WERI-Rb-1 (cell line): ENCODE measurements around the gene ELMOD1.

Experiments
- DNase-seq: peaks from one replicate; pipeline ENCODE4 v3.0.0-alpha.2; 2020
- H3K27ac ChIP-seq: fragments of 250-450 bp; sonication (Bioruptor Pico); 2 replicates; pipeline ENCODE4 v1.5.1; 2020; ENCODE audit warnings: mild to moderate bottlenecking, moderate library complexity
- H3K27me3 ChIP-seq: fragments of 250-450 bp; sonication (Bioruptor Pico); 2 replicates; pipeline ENCODE4 v1.5.1; 2021; ENCODE audit warnings: mild to moderate bottlenecking, low read depth, moderate library complexity; ENCODE audit not compliant: insufficient read depth, severe bottlenecking
- H3K36me3 ChIP-seq: fragments of 250-450 bp; sonication (Bioruptor Pico); 2 replicates; pipeline ENCODE4 v1.5.1; 2020; ENCODE audit warnings: mild to moderate bottlenecking, moderate library complexity
- H3K4me3 ChIP-seq: 2 replicates; pipeline ENCODE4 v1.5.1; 2011; ENCODE audit warnings: low read depth, mild to moderate bottlenecking, control low read depth, low read length
- H3K9me3 ChIP-seq: fragments of 250-450 bp; sonication (Bioruptor Pico); 2 replicates; pipeline ENCODE4 v1.5.1; 2021; ENCODE audit warnings: mild to moderate bottlenecking, moderate library complexity; ENCODE audit not compliant: severe bottlenecking
- CTCF ChIP-seq: IDR thresholded peaks from 2 replicates; pipeline ENCODE4 v1.5.1; 2011; ENCODE audit warnings: low read depth, mild to moderate bottlenecking, control low read depth, inconsistent platforms, low read length

The ELMOD1 gene

DNA sequence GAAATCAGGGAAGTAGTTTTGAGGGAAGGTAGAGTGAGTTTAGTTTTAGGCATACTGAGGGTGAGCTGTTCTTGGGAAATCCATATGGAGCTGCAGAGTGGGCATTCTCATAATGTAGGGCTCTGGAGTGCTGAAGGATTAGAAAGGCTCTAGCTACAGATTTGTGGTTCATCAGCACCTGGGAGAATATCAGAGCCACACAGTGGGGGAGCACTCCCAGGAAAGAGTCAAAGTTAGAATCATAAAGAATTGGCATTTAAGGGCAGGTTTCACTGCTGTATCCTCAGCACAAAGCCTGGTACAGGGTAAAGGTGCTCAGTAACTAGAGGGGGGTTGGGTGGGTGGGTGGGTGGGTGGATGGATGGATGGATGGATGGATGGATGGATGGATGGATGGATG lies 68.4 kb downstream of the ELMOD1 start:
- no peaks in the 10 kb centered on the region for H3K27me3 ChIP-seq
- H3K4me3 ChIP-seq: no peak overlapping the region
- TF ChIP-seq CTCF: no peak

DNA sequence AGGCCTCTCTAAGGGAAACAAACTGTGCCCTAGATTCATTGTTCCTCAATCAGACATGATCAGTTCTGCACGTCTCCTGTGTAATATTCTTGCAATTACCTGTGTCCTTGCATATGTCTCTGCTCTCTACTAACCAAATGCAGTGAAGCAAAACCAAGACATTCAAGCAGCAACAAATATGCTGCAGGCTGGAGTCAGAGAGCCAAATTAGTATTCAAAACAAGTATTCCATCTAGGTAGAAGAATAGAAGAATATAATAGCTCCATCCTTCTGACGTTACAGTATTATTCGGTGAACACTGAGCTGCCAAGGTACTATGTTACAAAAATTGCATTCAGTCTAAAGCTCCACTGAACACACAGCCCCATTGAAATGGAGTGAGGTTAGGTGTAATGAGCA lies 69.1 kb downstream of the ELMOD1 start:
- no peak for DNase-seq
- no peaks in the 10 kb centered on the region for H3K36me3 ChIP-seq
- H3K27ac ChIP-seq: no peak overlapping the region
- H3K27me3 ChIP-seq: no peaks in the 10 kb centered on the region
- TF ChIP-seq CTCF: no peak
- no peak overlapping the region for H3K4me3 ChIP-seq
- no peaks in the 10 kb centered on the region for H3K9me3 ChIP-seq

More for the DNA sequence above, 68.4 kb downstream of the ELMOD1 start:
- Histone ChIP-seq H3K9me3 (no peaks in the 10 kb centered on the region), H3K27ac (no peak overlapping the region), H3K36me3 (no peaks in the 10 kb centered on the region)
- DNase-seq: no peak

- Histone ChIP-seq H3K27ac (no peak overlapping the region), H3K36me3 (no peaks in the 10 kb centered on the region), H3K9me3 (no peaks in the 10 kb centered on the region), H3K27me3 (no peaks in the 10 kb centered on the region), H3K4me3 (no peak overlapping the region)
- DNase-seq: no peak
- no peak for TF ChIP-seq CTCF
Measured at GRCh38 chr11:107661656-107662055, 70.7 kb downstream of the ELMOD1 start.

DNA sequence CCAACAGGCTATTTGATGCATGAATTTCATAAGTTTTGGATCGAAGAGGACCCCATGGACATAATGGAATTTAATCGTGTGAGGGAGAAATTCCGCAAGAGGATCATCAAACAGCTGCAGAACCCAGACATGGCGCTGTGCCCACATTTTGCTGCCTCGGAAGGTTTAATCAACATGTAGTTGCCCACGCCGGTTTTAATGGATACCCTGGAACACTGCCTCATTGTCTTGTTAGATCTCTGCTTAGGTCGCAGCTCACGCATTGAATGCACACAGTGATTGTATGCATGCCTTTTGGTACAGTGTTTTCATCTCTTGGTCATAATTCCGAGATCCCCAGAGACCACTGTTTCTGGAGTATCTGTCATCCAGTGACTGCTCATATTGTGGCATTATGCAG lies 74.1 kb downstream of the ELMOD1 start:
- no peak for DNase-seq
- Histone ChIP-seq H3K36me3 (no peaks in the 10 kb centered on the region), H3K9me3 (no peaks in the 10 kb centered on the region), H3K4me3 (no peak overlapping the region), H3K27ac (no peak overlapping the region), H3K27me3 (no peaks in the 10 kb centered on the region)
- TF ChIP-seq CTCF: no peak

- Histone ChIP-seq H3K4me3 (no peak overlapping the region), H3K9me3 (no peaks in the 10 kb centered on the region), H3K27me3 (no peaks in the 10 kb centered on the region), H3K36me3 (no peaks in the 10 kb centered on the region), H3K27ac (no peak overlapping the region)
- no peak for TF ChIP-seq CTCF
- DNase-seq: no peak
Measured at GRCh38 chr11:107666911-107667613, 76.1 kb downstream of the ELMOD1 start.

DNA sequence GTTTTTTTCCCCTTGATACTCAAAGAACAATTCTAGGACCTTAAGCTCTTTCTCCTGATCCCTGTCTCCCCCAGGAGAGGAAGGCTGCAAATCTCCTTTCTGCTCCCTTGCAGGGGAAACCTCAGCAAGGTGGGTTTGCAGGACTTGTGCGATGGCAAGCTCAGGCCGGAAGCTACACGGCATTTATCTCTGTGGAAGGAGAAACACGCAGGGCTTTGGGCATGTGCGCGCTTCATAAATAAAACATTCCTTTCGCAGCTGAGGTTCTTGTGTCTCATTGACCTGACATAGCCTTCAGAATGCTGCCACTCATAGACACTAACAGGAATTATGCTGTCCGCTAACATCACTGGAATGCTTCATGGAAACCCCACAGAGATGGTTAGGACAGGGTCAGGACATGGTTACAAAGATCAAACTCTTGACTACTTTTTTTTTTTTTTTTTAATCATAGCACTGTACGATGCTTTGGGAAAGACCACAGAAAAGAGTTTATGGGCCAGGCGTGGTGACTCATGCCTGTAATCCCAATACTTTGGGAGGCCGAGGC lies 78.3 kb downstream of the ELMOD1 start:
- Histone ChIP-seq H3K4me3 (no peak overlapping the region), H3K27me3 (no peaks in the 10 kb centered on the region), H3K36me3 (no peaks in the 10 kb centered on the region), H3K27ac (no peak overlapping the region), H3K9me3 (no peaks in the 10 kb centered on the region)
- DNase-seq: no peak
- no peak for TF ChIP-seq CTCF
